GM12874 (cell line): ENCODE data around the gene NEBL.

Source experiments
- CTCF ChIP-seq: IDR thresholded peaks from 2 replicates; pipeline ENCODE4 v1.5.1; 2011; ENCODE audit warnings: low read depth, mild to moderate bottlenecking, control low read depth, low read length, moderate library complexity; ENCODE audit not compliant: insufficient read depth

Gene NEBL

DNA sequence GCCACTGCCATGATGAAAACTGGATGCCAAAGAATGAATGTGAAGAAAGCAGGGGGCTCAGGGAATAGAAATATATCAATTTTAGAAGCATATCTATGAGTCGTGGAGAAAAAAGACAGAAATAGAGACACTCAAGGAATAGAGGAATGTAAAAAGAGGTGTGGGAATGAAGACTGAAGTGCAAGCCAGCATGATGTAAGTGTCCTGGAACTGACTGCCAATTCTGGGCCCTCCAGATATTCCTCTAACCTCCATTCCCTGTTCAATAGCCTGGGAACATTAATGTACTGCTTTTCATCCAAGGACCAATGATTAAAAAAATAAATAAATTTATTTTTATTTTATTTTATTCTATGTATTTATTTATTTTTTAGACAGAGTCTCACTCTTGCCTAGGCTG lies 40.6 kb downstream of the NEBL start:
- no peak for TF ChIP-seq CTCF

- TF ChIP-seq CTCF, result 0 out of 2 replicates have a peak, but pooled peaks have one; percentile 15
Observed at GRCh38 chr10:20855398-20856038, 41.6 kb downstream of the NEBL start.

DNA sequence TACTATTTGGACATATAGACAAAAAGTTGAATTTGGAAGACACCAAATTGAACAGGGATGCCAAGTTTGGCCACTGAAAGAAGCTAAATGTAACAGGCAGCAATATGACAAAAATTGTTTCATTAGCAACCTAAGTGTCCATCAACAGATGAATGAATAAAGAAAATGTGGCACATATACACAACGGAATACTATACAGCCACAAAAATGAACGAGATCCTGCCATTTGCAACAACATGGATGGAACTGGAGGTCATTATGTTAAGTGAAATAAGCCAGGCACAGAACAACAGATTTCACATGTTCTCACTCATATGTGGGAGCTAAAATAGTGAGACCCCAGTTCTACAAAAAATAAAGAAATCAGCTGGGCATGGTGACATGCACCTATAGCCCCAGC lies 43.8 kb downstream of the NEBL start:
- no peak for TF ChIP-seq CTCF

GRCh38 chr10:20852303-20852702 lies 44.8 kb downstream of the NEBL start:
- TF ChIP-seq CTCF, result no peak

- TF ChIP-seq CTCF, result no peak
Observed at GRCh38 chr10:20847512-20847911, 49.6 kb downstream of the NEBL start.

DNA sequence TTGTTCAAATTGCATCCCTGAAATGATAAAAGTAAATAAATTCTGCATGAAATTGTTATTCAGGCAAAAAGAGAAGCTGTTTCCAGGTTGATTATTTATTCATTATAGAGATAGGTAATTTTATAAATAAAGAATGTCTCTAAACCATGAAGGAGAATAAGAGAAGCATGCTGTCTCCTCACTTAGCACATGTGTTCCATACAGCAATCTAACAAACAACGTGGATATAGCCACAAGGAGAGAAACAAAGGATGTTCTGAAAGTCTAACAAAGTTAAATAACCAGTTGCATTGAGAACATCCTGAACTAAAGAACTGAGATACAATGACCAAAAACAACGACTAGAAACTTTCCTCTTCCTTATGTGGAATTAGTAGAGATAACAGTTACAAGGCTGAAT lies 50.8 kb downstream of the NEBL start:
- no peak for TF ChIP-seq CTCF

DNA sequence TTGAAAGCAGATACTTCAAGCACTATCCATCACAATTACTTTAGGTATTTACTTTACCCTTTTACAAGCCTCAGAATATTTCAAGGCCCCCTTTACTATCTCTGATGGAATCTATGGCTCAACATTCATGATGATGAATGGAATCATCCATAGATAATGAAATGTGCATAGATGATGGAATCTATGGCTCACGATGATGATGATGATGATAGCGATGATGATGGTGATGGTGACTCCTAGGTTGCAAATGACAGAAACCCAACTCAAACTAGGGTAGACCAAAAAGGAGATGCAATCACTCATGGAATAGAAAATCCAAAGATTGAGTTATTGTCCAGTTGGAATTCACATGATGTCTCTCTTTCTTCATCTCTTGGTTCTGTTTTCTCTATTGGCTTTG lies 55.7 kb downstream of the NEBL start:
- no peak for TF ChIP-seq CTCF
